ENCODE results near the gene TMEM175. TPM values are rescaled to one million over a fixed set of nuclear protein-coding genes. Genes with fewer than 3 reads are reported as not detected.

TMEM175 gene
- total RNA-seq, 5 donors from 2014 or later (not counting 1 experiment from before 2014, with no cell fraction given) = 44.3 to 60.9 (median 53.0) TPM

- H3K36me3 Mint-ChIP-seq = no peaks in the 10 kb centered on the region
- CTCF ChIA-PET = interaction anchor here in 1 of 2 donors (0.6 to 1.0 kb wide), 2 partner anchors 13 to 16 kb away, joined by 3 read pairs; partner anchors contain the start of gene IDUA
- H3K4me1 Mint-ChIP-seq = peaks cover 12 to 16% (median 15%) of the 10 kb centered on the region in 3 donors
- peak overlapping the region; percentile 47 to 59 (median 55) for H3K4me3 Mint-ChIP-seq
- peak overlapping the region; percentile 72 for H3K27ac ChIP-seq (ENCODE audit: low read length)
- DNase-seq (peak in 1 of 35 experiments; percentile 44), ATAC-seq (replicated peaks in 1 of 4) (no peak)
- POLR2A ChIA-PET = no interaction called here
- H3K9me3 Mint-ChIP-seq = no peaks in the 10 kb centered on the region
- H3K4me3 ChIP-seq (ENCODE audit: control insufficient read depth in 1 of 2, extremely low read depth in 1 of 2, low read length in 1 of 2) = no peak overlapping the region
- H3K27ac Mint-ChIP-seq = no peak overlapping the region
- H3K27me3 ChIP-seq (replicated peaks in 1 of 2; ENCODE audit: control insufficient read depth in 2 of 2, extremely low read depth in 1 of 2, insufficient read depth in 2 of 2, low read length in 1 of 2) = peaks cover 0 to 14% of the 10 kb centered on the region in 2 experiments
- H3K36me3 ChIP-seq (ENCODE audit: control insufficient read depth in 2 of 2, extremely low read depth in 1 of 2, insufficient read depth in 1 of 2, low read length in 1 of 2) = peaks cover 5 to 15% of the 10 kb centered on the region in 2 donors
- WGBS (ENCODE audit: insufficient coverage) = 78% methylated on average over 10 of the region's 17 CpGs
- H3K27me3 Mint-ChIP-seq = no peaks in the 10 kb centered on the region
- no peaks in the 10 kb centered on the region for H3K9me3 ChIP-seq
- H3K4me1 ChIP-seq (ENCODE audit: control insufficient read depth in 1 of 2, extremely low read depth in 1 of 2, insufficient read depth in 2 of 2, low read length in 2 of 2) = peaks cover 8 to 57% of the 10 kb centered on the region in 2 experiments
Observed at GRCh38 chr4:970854-971520, 38.7 kb downstream of the TMEM175 start.

GRCh38 chr4:971666-972500 lies 39.6 kb downstream of the TMEM175 start:
- peaks cover 0 to 14% of the 10 kb centered on the region in 2 experiments for H3K27me3 ChIP-seq (replicated peaks in 1 of 2; ENCODE audit: control insufficient read depth in 2 of 2, extremely low read depth in 1 of 2, insufficient read depth in 2 of 2, low read length in 1 of 2)
- no peak overlapping the region for H3K27ac Mint-ChIP-seq
- POLR2A ChIA-PET = no interaction called here
- peaks cover 8 to 57% of the 10 kb centered on the region in 2 experiments for H3K4me1 ChIP-seq (ENCODE audit: control insufficient read depth in 1 of 2, extremely low read depth in 1 of 2, insufficient read depth in 2 of 2, low read length in 2 of 2)
- H3K4me3 Mint-ChIP-seq = peak overlapping the region; percentile 43 to 55 (median 53)
- H3K4me1 Mint-ChIP-seq = peaks cover 12 to 16% (median 15%) of the 10 kb centered on the region in 3 donors
- peak overlapping the region; percentile 72 for H3K27ac ChIP-seq (ENCODE audit: low read length)
- no peaks in the 10 kb centered on the region for H3K27me3 Mint-ChIP-seq
- H3K36me3 Mint-ChIP-seq = no peaks in the 10 kb centered on the region
- no peak for ATAC-seq (replicated peaks in 1 of 4)
- WGBS (ENCODE audit: insufficient coverage) = 80% methylated on average over 20 of the region's 24 CpGs
- peaks cover 0 to 9% of the 10 kb centered on the region in 2 donors for H3K36me3 ChIP-seq (ENCODE audit: control insufficient read depth in 2 of 2, extremely low read depth in 1 of 2, insufficient read depth in 1 of 2, low read length in 1 of 2)
- H3K4me3 ChIP-seq (ENCODE audit: control insufficient read depth in 1 of 2, extremely low read depth in 1 of 2, low read length in 1 of 2) = peak overlapping the region; percentile 64 to 74
- DNase-seq = peak in 1 of 35 experiments; percentile 39
- no peaks in the 10 kb centered on the region for H3K9me3 ChIP-seq
- H3K9me3 Mint-ChIP-seq = no peaks in the 10 kb centered on the region
- CTCF ChIA-PET = no interaction called here

- H3K27ac ChIP-seq (ENCODE audit: low read length) = peak overlapping the region; percentile 72
- peak; percentile 25 to 72 (median 58) for DNase-seq
- Mint-ChIP-seq H3K27ac (no peak overlapping the region), H3K4me3 (peak overlapping the region; percentile 43 to 57 (median 53)), H3K27me3 (no peaks in the 10 kb centered on the region), H3K36me3 (no peaks in the 10 kb centered on the region), H3K4me1 (peaks cover 12 to 16% (median 15%) of the 10 kb centered on the region in 3 donors), H3K9me3 (no peaks in the 10 kb centered on the region)
- no peaks in the 10 kb centered on the region for H3K9me3 ChIP-seq
- H3K4me3 ChIP-seq (ENCODE audit: control insufficient read depth in 1 of 2, extremely low read depth in 1 of 2, low read length in 1 of 2) = peak overlapping the region; percentile 64 to 74
- 2% methylated on average over 64 of the region's 65 CpGs for whole genome bisulfite sequencing (ENCODE audit: insufficient coverage)
- H3K36me3 ChIP-seq (ENCODE audit: control insufficient read depth in 2 of 2, extremely low read depth in 1 of 2, insufficient read depth in 1 of 2, low read length in 1 of 2) = peaks cover 0 to 5% of the 10 kb centered on the region in 2 donors
- ChIA-PET POLR2A (no interaction called here), CTCF (no interaction called here)
- peaks cover 8 to 56% of the 10 kb centered on the region in 2 experiments for H3K4me1 ChIP-seq (ENCODE audit: control insufficient read depth in 1 of 2, extremely low read depth in 1 of 2, insufficient read depth in 2 of 2, low read length in 2 of 2)
- H3K27me3 ChIP-seq (replicated peaks in 1 of 2; ENCODE audit: control insufficient read depth in 2 of 2, extremely low read depth in 1 of 2, insufficient read depth in 2 of 2, low read length in 1 of 2) = peaks cover 0 to 14% of the 10 kb centered on the region in 2 experiments
- peak; percentile 56 to 68 (median 64) for ATAC-seq (replicated peaks in 1 of 4)
Observed at GRCh38 chr4:972651-973424, 40.6 kb downstream of the TMEM175 start.

GRCh38 chr4:973431-974397 lies 41.5 kb downstream of the TMEM175 start, which contains the start of gene DGKQ:
Gene DGKQ (minus strand): TSS chr4:973569. CDS start chr4:973482, 87 bp downstream.
- H3K9me3 Mint-ChIP-seq = no peaks in the 10 kb centered on the region
- H3K4me3 ChIP-seq (ENCODE audit: control insufficient read depth in 1 of 2, extremely low read depth in 1 of 2, low read length in 1 of 2) = peak within 1 kb of the TSS; percentile 64 to 74
- peaks cover 0 to 8% of the 10 kb centered on the region in 2 experiments for H3K27me3 ChIP-seq (replicated peaks in 1 of 2; ENCODE audit: control insufficient read depth in 2 of 2, extremely low read depth in 1 of 2, insufficient read depth in 2 of 2, low read length in 1 of 2)
- ChIA-PET POLR2A (no interaction called here), CTCF (no interaction called here)
- DNase-seq (peak; percentile 73 to 94 (median 84)), ATAC-seq (replicated peaks in 1 of 4) (peak; percentile 84 to 95 (median 87))
- peaks cover 12 to 16% (median 15%) of the 10 kb centered on the region in 3 donors for H3K4me1 Mint-ChIP-seq
- H3K27ac Mint-ChIP-seq = no peak within 1 kb of the TSS
- H3K4me1 ChIP-seq (ENCODE audit: control insufficient read depth in 1 of 2, extremely low read depth in 1 of 2, insufficient read depth in 2 of 2, low read length in 2 of 2) = peaks cover 8 to 48% of the 10 kb centered on the region in 2 experiments
- H3K36me3 ChIP-seq (ENCODE audit: control insufficient read depth in 2 of 2, extremely low read depth in 1 of 2, insufficient read depth in 1 of 2, low read length in 1 of 2) = peaks cover 0 to 5% of the 10 kb centered on the region in 2 donors
- WGBS (ENCODE audit: insufficient coverage) = 27% methylated on average over 110 of the region's 123 CpGs
- no peaks in the 10 kb centered on the region for H3K36me3 Mint-ChIP-seq
- H3K9me3 ChIP-seq = no peaks in the 10 kb centered on the region
- peak within 1 kb of the TSS; percentile 43 to 57 (median 53) for H3K4me3 Mint-ChIP-seq
- H3K27me3 Mint-ChIP-seq = no peaks in the 10 kb centered on the region
- peak within 1 kb of the TSS; percentile 72 for H3K27ac ChIP-seq (ENCODE audit: low read length)

GRCh38 chr4:974668-975067 lies 42.4 kb downstream of the TMEM175 start:
- H3K27ac ChIP-seq (ENCODE audit: low read length) = no peak overlapping the region
- H3K36me3 ChIP-seq (ENCODE audit: control insufficient read depth in 2 of 2, extremely low read depth in 1 of 2, insufficient read depth in 1 of 2, low read length in 1 of 2) = peaks cover 0 to 5% of the 10 kb centered on the region in 2 donors
- ATAC-seq (replicated peaks in 1 of 4) (no peak), DNase-seq (no peak)
- Mint-ChIP-seq H3K9me3 (no peaks in the 10 kb centered on the region), H3K27ac (no peak overlapping the region), H3K4me1 (peaks cover 12 to 15% (median 14%) of the 10 kb centered on the region in 3 donors), H3K36me3 (no peaks in the 10 kb centered on the region), H3K4me3 (peak overlapping the region; percentile 6 to 34 (median 7)), H3K27me3 (no peaks in the 10 kb centered on the region)
- H3K9me3 ChIP-seq = no peaks in the 10 kb centered on the region
- H3K4me1 ChIP-seq (ENCODE audit: control insufficient read depth in 1 of 2, extremely low read depth in 1 of 2, insufficient read depth in 2 of 2, low read length in 2 of 2) = peaks cover 8 to 40% of the 10 kb centered on the region in 2 experiments
- H3K27me3 ChIP-seq (replicated peaks in 1 of 2; ENCODE audit: control insufficient read depth in 2 of 2, extremely low read depth in 1 of 2, insufficient read depth in 2 of 2, low read length in 1 of 2) = peaks cover 0 to 2% of the 10 kb centered on the region in 2 experiments
- CTCF ChIA-PET = no interaction called here
- POLR2A ChIA-PET = no interaction called here
- H3K4me3 ChIP-seq (ENCODE audit: control insufficient read depth in 1 of 2, extremely low read depth in 1 of 2, low read length in 1 of 2) = no peak overlapping the region
- 86% methylated on average over 6 of the region's 9 CpGs for WGBS (ENCODE audit: insufficient coverage)
